Measurements from ENCODE around the gene MTUS2. TPM values are rescaled to one million over a fixed set of nuclear protein-coding genes. Genes with fewer than 3 reads are reported as not detected.

The MTUS2 gene
- total RNA-seq, 1 donor from 2014 or later, result not detected

- no peak for TF ChIP-seq CTCF (IDR thresholded peaks at IDR 0.05; ENCODE audit: insufficient read depth, low read length, severe bottlenecking)
- no peaks in the 10 kb centered on the region for H3K27me3 ChIP-seq (ENCODE audit: control insufficient read depth, insufficient read depth, low read length)
- DNase-seq (ENCODE audit: low read depth), result no peak
- H3K36me3 ChIP-seq (ENCODE audit: control insufficient read depth, insufficient read depth, low read length), result no peaks in the 10 kb centered on the region
- H3K4me3 ChIP-seq (ENCODE audit: low read depth, low read length), result no peak overlapping the region
- FAIRE-seq, result no peak
Observed at GRCh38 chr13:28991764-28992163, 171.6 kb downstream of the MTUS2 start.

- DNase-seq (ENCODE audit: low read depth), result no peak
- no peaks in the 10 kb centered on the region for H3K36me3 ChIP-seq (ENCODE audit: control insufficient read depth, insufficient read depth, low read length)
- no peak overlapping the region for H3K4me3 ChIP-seq (ENCODE audit: low read depth, low read length)
- H3K27me3 ChIP-seq (ENCODE audit: control insufficient read depth, insufficient read depth, low read length), result no peaks in the 10 kb centered on the region
- TF ChIP-seq CTCF (IDR thresholded peaks at IDR 0.05; ENCODE audit: insufficient read depth, low read length, severe bottlenecking), result no peak
- FAIRE-seq, result no peak
Observed at GRCh38 chr13:29000826-29001225, 180.7 kb downstream of the MTUS2 start.

- no peak for FAIRE-seq
- no peak for TF ChIP-seq CTCF (IDR thresholded peaks at IDR 0.05; ENCODE audit: insufficient read depth, low read length, severe bottlenecking)
- no peak for DNase-seq (ENCODE audit: low read depth)
- Histone ChIP-seq H3K4me3 (ENCODE audit: low read depth, low read length) (no peak overlapping the region), H3K27me3 (ENCODE audit: control insufficient read depth, insufficient read depth, low read length) (no peaks in the 10 kb centered on the region), H3K36me3 (ENCODE audit: control insufficient read depth, insufficient read depth, low read length) (no peaks in the 10 kb centered on the region)
Observed at GRCh38 chr13:29005035-29005762, 185.1 kb downstream of the MTUS2 start.

GRCh38 chr13:29005763-29006120, 185.6 kb downstream of the MTUS2 start:
- H3K36me3 ChIP-seq (ENCODE audit: control insufficient read depth, insufficient read depth, low read length), result no peaks in the 10 kb centered on the region
- no peak for TF ChIP-seq CTCF (IDR thresholded peaks at IDR 0.05; ENCODE audit: insufficient read depth, low read length, severe bottlenecking)
- FAIRE-seq, result no peak
- H3K4me3 ChIP-seq (ENCODE audit: low read depth, low read length), result no peak overlapping the region
- no peak for DNase-seq (ENCODE audit: low read depth)
- H3K27me3 ChIP-seq (ENCODE audit: control insufficient read depth, insufficient read depth, low read length), result no peaks in the 10 kb centered on the region

GRCh38 chr13:29006359-29006850, 186.3 kb downstream of the MTUS2 start:
- no peaks in the 10 kb centered on the region for H3K36me3 ChIP-seq (ENCODE audit: control insufficient read depth, insufficient read depth, low read length)
- FAIRE-seq, result no peak
- H3K27me3 ChIP-seq (ENCODE audit: control insufficient read depth, insufficient read depth, low read length), result no peaks in the 10 kb centered on the region
- DNase-seq (ENCODE audit: low read depth), result no peak
- no peak for TF ChIP-seq CTCF (IDR thresholded peaks at IDR 0.05; ENCODE audit: insufficient read depth, low read length, severe bottlenecking)
- no peak overlapping the region for H3K4me3 ChIP-seq (ENCODE audit: low read depth, low read length)

GRCh38 chr13:29008296-29008695, 188.2 kb downstream of the MTUS2 start:
- no peak for DNase-seq (ENCODE audit: low read depth)
- no peak for FAIRE-seq
- Histone ChIP-seq H3K27me3 (ENCODE audit: control insufficient read depth, insufficient read depth, low read length) (no peaks in the 10 kb centered on the region), H3K4me3 (ENCODE audit: low read depth, low read length) (no peak overlapping the region), H3K36me3 (ENCODE audit: control insufficient read depth, insufficient read depth, low read length) (no peaks in the 10 kb centered on the region)
- no peak for TF ChIP-seq CTCF (IDR thresholded peaks at IDR 0.05; ENCODE audit: insufficient read depth, low read length, severe bottlenecking)

All from bronchial epithelial cell (primary cell).